Stimulated activated CD8-positive, alpha-beta memory T cell treated with anti-CD3 and anti-CD28 coated beads, Interleukin-7, amount 100 ng/mL, for 1 hour (primary cell): ENCODE measurements around the gene NMRAL1.
A peak's percentile ranks its signal among the peaks of the same experiment; 100 is the strongest.

Experiments
- DNase-seq, 2 donors: peaks; one replicate each; pipeline ENCODE4 v3.0.0-alpha.2; 2020; ENCODE audit warnings: low read depth in 2 of 2

NMRAL1 gene

GRCh38 chr16:4467916-4468315 is 6.5 kb downstream of the NMRAL1 start:
- DNase-seq = no peak

- DNase-seq = peak in 1 of 2 donors; percentile 46
These were observed 8.2 kb downstream of the NMRAL1 start for GRCh38 chr16:4465977-4466779.

GRCh38 chr16:4463522-4464163 is 10.8 kb downstream of the NMRAL1 start:
- DNase-seq = no peak

GRCh38 chr16:4461250-4462085 is 13.0 kb downstream of the NMRAL1 start:
- DNase-seq = no peak

GRCh38 chr16:4460936-4461249 is 13.5 kb downstream of the NMRAL1 start:
- no peak for DNase-seq

- DNase-seq = no peak
These were observed 18.5 kb downstream of the NMRAL1 start for GRCh38 chr16:4455951-4456350.

GRCh38 chr16:4455081-4455480 is 19.3 kb downstream of the NMRAL1 start:
- DNase-seq = no peak

- DNase-seq = no peak
These were observed 19.8 kb downstream of the NMRAL1 start for GRCh38 chr16:4454623-4455022.

GRCh38 chr16:4452674-4453073 is 21.8 kb downstream of the NMRAL1 start:
- no peak for DNase-seq

GRCh38 chr16:4450931-4451519 is 23.4 kb downstream of the NMRAL1 start:
- no peak for DNase-seq

- no peak for DNase-seq
These were observed 24.0 kb downstream of the NMRAL1 start for GRCh38 chr16:4450430-4450829.

GRCh38 chr16:4443986-4444385 is 30.4 kb downstream of the NMRAL1 start:
- no peak for DNase-seq

- no peak for DNase-seq
These were observed 31.2 kb downstream of the NMRAL1 start for GRCh38 chr16:4443271-4443670.

GRCh38 chr16:4442371-4442770 is 32.1 kb downstream of the NMRAL1 start:
- no peak for DNase-seq

- DNase-seq = no peak
These were observed 37.1 kb downstream of the NMRAL1 start for GRCh38 chr16:4437366-4437765.

- no peak for DNase-seq
These were observed 38.9 kb downstream of the NMRAL1 start for GRCh38 chr16:4435337-4436067.

GRCh38 chr16:4433914-4434787 is 40.3 kb downstream of the NMRAL1 start:
- DNase-seq = no peak

GRCh38 chr16:4433228-4433627 is 41.2 kb downstream of the NMRAL1 start:
- DNase-seq = no peak

- no peak for DNase-seq
These were observed 43.4 kb downstream of the NMRAL1 start for GRCh38 chr16:4431023-4431422.

GRCh38 chr16:4428500-4428899 is 45.9 kb downstream of the NMRAL1 start:
- DNase-seq = no peak
